Measurements from ENCODE around the gene CHKA. TPM values are rescaled to one million over a fixed set of nuclear protein-coding genes. Genes with fewer than 3 reads are reported as not detected.

The CHKA gene
- total RNA-seq, 1 donor from 2014 or later = 46.7 TPM

DNA sequence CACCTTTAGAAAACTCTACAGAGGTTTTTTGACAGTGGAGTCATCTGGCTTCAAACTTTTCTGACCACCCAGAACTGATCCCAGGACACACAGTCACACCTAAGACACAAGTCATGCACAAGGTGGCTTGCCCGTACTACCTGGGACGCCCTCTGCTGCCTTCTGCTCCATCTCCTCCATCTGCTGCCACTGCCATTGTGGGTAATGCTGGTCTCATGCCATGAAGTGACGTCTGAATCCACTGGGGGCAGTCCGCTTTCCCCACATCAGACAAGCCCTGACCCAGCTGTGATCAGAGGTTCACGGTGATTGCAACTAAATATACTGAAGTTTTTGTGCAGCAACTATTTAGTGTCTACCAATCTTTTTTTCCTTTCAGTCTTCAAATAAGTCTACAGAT is 96.1 kb downstream of the CHKA start:
- Mint-ChIP-seq H3K4me1 (ENCODE audit: unreplicated experiment) (peaks cover 18% of the 10 kb centered on the region), H3K9me3 (peaks cover 5% of the 10 kb centered on the region), H3K36me3 (peaks cover 14% of the 10 kb centered on the region), H3K4me3 (no peak overlapping the region), H3K27ac (no peak overlapping the region), H3K27me3 (no peaks in the 10 kb centered on the region)
- no peak for DNase-seq (ENCODE audit: extremely low spot score, unreplicated experiment)
- no peak for TF ChIP-seq CTCF (conservative IDR thresholded peaks at IDR 0.05)

- peaks cover 16% of the 10 kb centered on the region for H3K4me1 Mint-ChIP-seq (ENCODE audit: unreplicated experiment)
- H3K27ac Mint-ChIP-seq = no peak overlapping the region
- no peak for TF ChIP-seq CTCF (conservative IDR thresholded peaks at IDR 0.05)
- no peaks in the 10 kb centered on the region for H3K27me3 Mint-ChIP-seq
- peaks cover 14% of the 10 kb centered on the region for H3K36me3 Mint-ChIP-seq
- H3K9me3 Mint-ChIP-seq = peaks cover 5% of the 10 kb centered on the region
- H3K4me3 Mint-ChIP-seq = no peak overlapping the region
- no peak for DNase-seq (ENCODE audit: extremely low spot score, unreplicated experiment)
Measured at GRCh38 chr11:68024508-68024907, 96.7 kb downstream of the CHKA start.

- no peak for DNase-seq (ENCODE audit: extremely low spot score, unreplicated experiment)
- H3K9me3 Mint-ChIP-seq = peaks cover 5% of the 10 kb centered on the region
- no peak overlapping the region for H3K4me3 Mint-ChIP-seq
- no peaks in the 10 kb centered on the region for H3K27me3 Mint-ChIP-seq
- H3K27ac Mint-ChIP-seq = no peak overlapping the region
- H3K4me1 Mint-ChIP-seq (ENCODE audit: unreplicated experiment) = peaks cover 14% of the 10 kb centered on the region
- no peak for TF ChIP-seq CTCF (conservative IDR thresholded peaks at IDR 0.05)
- H3K36me3 Mint-ChIP-seq = peaks cover 14% of the 10 kb centered on the region
Measured at GRCh38 chr11:68022531-68022930, 98.7 kb downstream of the CHKA start.

- no peak for DNase-seq (ENCODE audit: extremely low spot score, unreplicated experiment)
- H3K4me3 Mint-ChIP-seq = no peak overlapping the region
- no peaks in the 10 kb centered on the region for H3K27me3 Mint-ChIP-seq
- peak; percentile 46 for TF ChIP-seq CTCF (conservative IDR thresholded peaks at IDR 0.05)
- H3K27ac Mint-ChIP-seq = no peak overlapping the region
- H3K9me3 Mint-ChIP-seq = peaks cover 5% of the 10 kb centered on the region
- peaks cover 13% of the 10 kb centered on the region for H3K36me3 Mint-ChIP-seq
- peaks cover 21% of the 10 kb centered on the region for H3K4me1 Mint-ChIP-seq (ENCODE audit: unreplicated experiment)
Measured at GRCh38 chr11:68021167-68021787, 99.9 kb downstream of the CHKA start.

GRCh38 chr11:68020575-68020974 is 100.6 kb downstream of the CHKA start:
- H3K4me1 Mint-ChIP-seq (ENCODE audit: unreplicated experiment) = peaks cover 21% of the 10 kb centered on the region
- H3K9me3 Mint-ChIP-seq = peaks cover 5% of the 10 kb centered on the region
- no peak overlapping the region for H3K27ac Mint-ChIP-seq

More at GRCh38 chr11:68020575-68020974, 100.6 kb downstream of the CHKA start:
- DNase-seq (ENCODE audit: extremely low spot score, unreplicated experiment) = no peak
- TF ChIP-seq CTCF (conservative IDR thresholded peaks at IDR 0.05) = peak; percentile 59
- peaks cover 9% of the 10 kb centered on the region for H3K36me3 Mint-ChIP-seq
- H3K27me3 Mint-ChIP-seq = no peaks in the 10 kb centered on the region
- no peak overlapping the region for H3K4me3 Mint-ChIP-seq

Data from type B pancreatic cell (in vitro differentiated cells).